Measurements from ENCODE around the gene ZFP69B. TPM values are rescaled to one million over a fixed set of nuclear protein-coding genes. Genes with fewer than 3 reads are reported as not detected.
A peak's percentile ranks its signal among the peaks of the same experiment; 100 is the strongest.

Gene ZFP69B
- under 1 TPM; 0.66 to 0.91 (median 0.79) TPM for total RNA-seq

GRCh38 chr1:40449684-40450494 is at the start of gene ZFP69B:
Gene ZFP69B, plus strand, starts transcription at chr1:40450476. Its CDS starts 486 bp downstream, at chr1:40450962.
- WGBS: 0% methylated on average over 12 of the region's 64 CpGs
- TF ChIP-seq CTCF (IDR thresholded peaks at IDR 0.05) (peak in 1 of 3 experiments; percentile 23), EP300 (IDR thresholded peaks at IDR 0.05) (no peak), POLR2A (IDR thresholded peaks at IDR 0.05; ENCODE audit: low read depth) (no peak), POLR2AphosphoS5 (IDR thresholded peaks at IDR 0.05) (peak; percentile 73 to 87)
- intact Hi-C loops (cut with DNase I): no loop called here
- DNase-seq (ENCODE audit: extremely low spot score): peak; percentile 95
- Histone ChIP-seq H3K9me3 (peaks cover 0 to 19% (median 2%) of the 10 kb centered on the region in 4 donors), H3K27ac (replicated peaks in 1 of 4) (peak within 1 kb of the TSS; percentile 75 to 84 (median 80)), H3K36me3 (peaks cover 0 to 4% (median 1%) of the 10 kb centered on the region in 4 donors), H3K4me1 (peaks cover 5 to 12% (median 10%) of the 10 kb centered on the region in 4 donors), H3K27me3 (no peaks in the 10 kb centered on the region), H3K4me3 (peak within 1 kb of the TSS; percentile 66 to 79 (median 75))

- no peak overlapping the region for H3K4me3 ChIP-seq
- no peak for DNase-seq (ENCODE audit: extremely low spot score)
- TF ChIP-seq POLR2A (IDR thresholded peaks at IDR 0.05; ENCODE audit: low read depth): no peak
- H3K27me3 ChIP-seq: no peaks in the 10 kb centered on the region
- no peaks in the 10 kb centered on the region for H3K9me3 ChIP-seq
- intact Hi-C loops (cut with DNase I): loop anchor here (5.0 kb wide), 1 partner anchor 59 kb away; no protein-coding TSS in a partner anchor
- 75% methylated on average over 7 of the region's 7 CpGs for WGBS
- peaks cover 0 to 18% (median 7%) of the 10 kb centered on the region in 4 donors for H3K4me1 ChIP-seq
- no peaks in the 10 kb centered on the region for H3K36me3 ChIP-seq
- H3K27ac ChIP-seq (replicated peaks in 1 of 4): no peak overlapping the region
Observed at GRCh38 chr1:40401473-40402201, 48.6 kb upstream of the ZFP69B start.

- TF ChIP-seq EP300 (IDR thresholded peaks at IDR 0.05) (no peak), CTCF (IDR thresholded peaks at IDR 0.05) (peak; percentile 83 to 89 (median 87))
- H3K4me1 ChIP-seq: peaks cover 0 to 13% (median 7%) of the 10 kb centered on the region in 4 donors
- H3K36me3 ChIP-seq: peaks cover 0 to 19% (median 10%) of the 10 kb centered on the region in 4 donors
- DNase-seq (ENCODE audit: extremely low spot score): no peak
- no peaks in the 10 kb centered on the region for H3K9me3 ChIP-seq
- H3K27me3 ChIP-seq: no peaks in the 10 kb centered on the region
- H3K27ac ChIP-seq (replicated peaks in 1 of 4): no peak overlapping the region
- intact Hi-C loops (cut with DNase I): loop anchor here (2.0 to 5.0 kb wide), 2 partner anchors 63 to 260 kb away; no protein-coding TSS in a partner anchor
- 45% methylated on average over 11 of the region's 11 CpGs for WGBS
- H3K4me3 ChIP-seq: peak overlapping the region in 1 of 4 donors; percentile 7
Observed at GRCh38 chr1:40404670-40405462, 45.4 kb upstream of the ZFP69B start.

- Histone ChIP-seq H3K9me3 (no peaks in the 10 kb centered on the region), H3K36me3 (peaks cover 0 to 24% (median 13%) of the 10 kb centered on the region in 4 donors), H3K27me3 (no peaks in the 10 kb centered on the region), H3K4me1 (peaks cover 0 to 10% (median 7%) of the 10 kb centered on the region in 4 donors), H3K27ac (replicated peaks in 1 of 4) (no peak overlapping the region), H3K4me3 (no peak overlapping the region)
- DNase-seq (ENCODE audit: extremely low spot score): no peak
- intact Hi-C loops (cut with DNase I): loop anchor here (2.0 kb wide), 1 partner anchor 261 kb away; no protein-coding TSS in a partner anchor
- TF ChIP-seq POLR2AphosphoS5 (IDR thresholded peaks at IDR 0.05) (no peak), CTCF (IDR thresholded peaks at IDR 0.05) (no peak), EP300 (IDR thresholded peaks at IDR 0.05) (no peak), POLR2A (IDR thresholded peaks at IDR 0.05; ENCODE audit: low read depth) (no peak)
- WGBS: 71% methylated on average over 4 of the region's 4 CpGs
Observed at GRCh38 chr1:40405812-40406211, 44.5 kb upstream of the ZFP69B start.
